ENCODE data around the gene SEMA6A. TPM values are rescaled to one million over a fixed set of nuclear protein-coding genes. Genes with fewer than 3 reads are reported as not detected.

The SEMA6A gene
- total and polyA plus RNA-seq, 10 donors, result 0.88 to 78.6 (median 30.4) TPM

DNA sequence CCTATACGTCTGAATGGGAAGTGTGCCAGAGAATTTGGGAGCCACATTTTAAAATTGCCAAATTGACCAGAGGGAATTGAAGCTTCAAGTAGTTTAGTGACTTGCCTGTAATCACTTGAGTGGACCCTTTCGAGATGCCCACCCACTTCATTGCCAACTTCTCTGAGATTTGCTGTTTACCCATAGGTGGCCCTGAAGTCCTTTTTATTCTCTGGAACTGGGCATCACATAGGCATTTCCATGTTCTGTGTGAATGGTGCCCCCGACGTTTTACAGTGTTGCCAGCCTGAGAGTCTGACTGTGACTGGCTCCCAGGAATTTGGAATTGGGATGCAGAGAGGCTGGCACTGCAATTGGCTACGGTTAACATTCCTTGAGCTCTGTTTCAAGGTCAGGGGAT lies 158.6 kb downstream of the SEMA6A start:
- Histone ChIP-seq H3K9me3 (no peaks in the 10 kb centered on the region), H3K27me3 (replicated peaks in 1 of 7) (no peaks in the 10 kb centered on the region), H3K36me3 (peaks cover 0 to 49% (median 0%) of the 10 kb centered on the region in 6 donors), H3K27ac (no peak overlapping the region), H3K4me1 (no peaks in the 10 kb centered on the region), H3K4me3 (no peak overlapping the region)
- intact Hi-C loops (cut with DNase I; ENCODE audit: low total_unique reads), result no loop called here
- no peak for DNase-seq
- TF ChIP-seq POLR2A (IDR thresholded peaks at IDR 0.05) (no peak), CTCF (IDR thresholded peaks at IDR 0.05 in 8 of 11, conservative IDR thresholded peaks at IDR 0.05 in 3 of 11) (no peak), POLR2AphosphoS5 (IDR thresholded peaks at IDR 0.05) (no peak)
- WGBS, 5 donors, result 86 to 97% (median 94%) methylated on average over 5 of the region's 5 CpGs

DNA sequence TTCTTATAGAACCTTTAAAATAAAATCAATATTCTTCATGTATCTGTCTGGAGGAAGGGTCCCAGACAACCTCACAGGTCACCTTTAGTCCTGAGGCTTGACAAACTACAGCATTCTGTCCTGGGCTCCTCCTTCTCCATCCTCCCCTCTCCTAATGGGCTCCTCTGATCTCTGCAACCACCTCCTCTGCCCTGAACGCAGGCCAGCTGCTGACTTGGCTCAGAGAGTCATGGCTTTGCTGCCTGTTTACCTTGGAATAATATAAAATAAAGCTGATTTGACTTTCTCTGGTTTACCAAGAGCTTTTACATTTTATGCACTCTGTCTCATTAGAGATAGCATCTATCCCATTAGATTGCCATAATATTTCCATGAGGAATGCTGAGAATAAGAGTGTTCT lies 159.4 kb downstream of the SEMA6A start:
- H3K27ac ChIP-seq, result no peak overlapping the region
- no peaks in the 10 kb centered on the region for H3K27me3 ChIP-seq (replicated peaks in 1 of 7)
- no peak overlapping the region for H3K4me3 ChIP-seq
- WGBS, 5 donors, result 84 to 100% (median 91%) methylated on average over 1 of the region's 1 CpG
- H3K4me1 ChIP-seq, result no peaks in the 10 kb centered on the region
- DNase-seq, result no peak
- TF ChIP-seq CTCF (IDR thresholded peaks at IDR 0.05 in 8 of 11, conservative IDR thresholded peaks at IDR 0.05 in 3 of 11) (no peak), POLR2AphosphoS5 (IDR thresholded peaks at IDR 0.05) (no peak), POLR2A (IDR thresholded peaks at IDR 0.05) (no peak)
- peaks cover 0 to 49% (median 0%) of the 10 kb centered on the region in 6 donors for H3K36me3 ChIP-seq
- intact Hi-C loops (cut with DNase I; ENCODE audit: low total_unique reads), result no loop called here
- H3K9me3 ChIP-seq, result no peaks in the 10 kb centered on the region

DNA sequence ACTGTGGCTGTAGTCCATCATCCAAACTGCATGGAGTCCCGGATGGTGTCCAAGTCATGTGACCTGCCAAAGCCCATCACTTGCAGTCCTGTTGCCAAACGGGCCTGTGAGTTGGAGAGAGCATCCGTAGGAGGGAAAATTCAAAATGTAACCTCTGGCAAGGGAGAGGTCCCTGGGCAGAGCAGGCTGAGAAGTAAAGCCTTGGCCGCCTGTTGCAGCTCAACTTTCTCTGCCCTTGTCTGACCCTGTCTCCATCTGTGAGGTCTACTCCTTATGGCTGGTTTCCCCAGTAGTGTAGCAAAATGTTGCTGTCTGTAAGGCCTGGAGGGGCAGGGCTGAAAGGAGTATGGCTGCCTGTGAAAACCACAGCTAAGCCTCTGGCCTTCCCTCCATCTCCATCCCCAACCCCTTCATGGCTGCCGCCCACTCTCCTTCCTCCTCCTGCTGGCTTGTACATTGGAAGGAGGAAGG lies 163.5 kb downstream of the SEMA6A start:
- Histone ChIP-seq H3K9me3 (no peaks in the 10 kb centered on the region), H3K4me1 (no peaks in the 10 kb centered on the region), H3K27me3 (replicated peaks in 1 of 7) (no peaks in the 10 kb centered on the region), H3K4me3 (no peak overlapping the region), H3K36me3 (peaks cover 0 to 41% (median 0%) of the 10 kb centered on the region in 6 donors), H3K27ac (no peak overlapping the region)
- 73 to 89% (median 81%) methylated on average over 5 of the region's 5 CpGs for whole genome bisulfite sequencing, 5 donors
- no peak for DNase-seq
- TF ChIP-seq POLR2AphosphoS5 (IDR thresholded peaks at IDR 0.05) (no peak), CTCF (IDR thresholded peaks at IDR 0.05 in 8 of 11, conservative IDR thresholded peaks at IDR 0.05 in 3 of 11) (no peak), POLR2A (IDR thresholded peaks at IDR 0.05) (no peak)
- intact Hi-C loops (cut with DNase I; ENCODE audit: low total_unique reads), result no loop called here

- WGBS, 5 donors, result 63 to 91% (median 79%) methylated on average over 3 of the region's 3 CpGs
- intact Hi-C loops (cut with DNase I; ENCODE audit: low total_unique reads), result no loop called here
Observed at GRCh38 chr5:116410336-116410890, 164.2 kb downstream of the SEMA6A start.

More at GRCh38 chr5:116410336-116410890, 164.2 kb downstream of the SEMA6A start:
- no peak for TF ChIP-seq POLR2AphosphoS5 (IDR thresholded peaks at IDR 0.05)
- no peak for TF ChIP-seq POLR2A (IDR thresholded peaks at IDR 0.05)
- TF ChIP-seq CTCF (IDR thresholded peaks at IDR 0.05 in 8 of 11, conservative IDR thresholded peaks at IDR 0.05 in 3 of 11), result no peak
- H3K4me3 ChIP-seq, result no peak overlapping the region
- DNase-seq, result no peak
- H3K36me3 ChIP-seq, result peaks cover 0 to 39% (median 0%) of the 10 kb centered on the region in 6 donors
- no peaks in the 10 kb centered on the region for H3K27me3 ChIP-seq (replicated peaks in 1 of 7)
- no peak overlapping the region for H3K27ac ChIP-seq
- H3K4me1 ChIP-seq, result no peaks in the 10 kb centered on the region
- no peaks in the 10 kb centered on the region for H3K9me3 ChIP-seq
